GM19467 (cell line): ENCODE measurements around the gene WDR91.

Experiments used
- ATAC-seq: cut with Tn5 transposase; IDR thresholded peaks from one replicate; pipeline ENCODE4 v1.9.1; 2021; ENCODE audit warnings: mild to moderate bottlenecking, moderate library complexity; ENCODE audit not compliant: unreplicated experiment

The WDR91 gene

GRCh38 chr7:135211179-135211945 is at the start of gene WDR91:
WDR91 (minus strand) TSS chr7:135211526; CDS start chr7:135211502, 24 bp downstream.
- ATAC-seq, result peak; percentile 66

GRCh38 chr7:135260470-135260869 is 49.1 kb upstream of the WDR91 start:
- no peak for ATAC-seq

GRCh38 chr7:135259702-135260101 is 48.4 kb upstream of the WDR91 start:
- ATAC-seq, result no peak

GRCh38 chr7:135258585-135258984 is 47.3 kb upstream of the WDR91 start:
- ATAC-seq, result no peak

- ATAC-seq, result no peak
Observed at GRCh38 chr7:135257790-135258189, 46.5 kb upstream of the WDR91 start.

- no peak for ATAC-seq
Observed at GRCh38 chr7:135253851-135254771, 42.8 kb upstream of the WDR91 start.

GRCh38 chr7:135251496-135252391 is 40.4 kb upstream of the WDR91 start:
- no peak for ATAC-seq

GRCh38 chr7:135248546-135248945 is 37.2 kb upstream of the WDR91 start:
- ATAC-seq, result no peak

- no peak for ATAC-seq
Observed at GRCh38 chr7:135247746-135248471, 36.6 kb upstream of the WDR91 start.

- no peak for ATAC-seq
Observed at GRCh38 chr7:135246191-135246825, 35.0 kb upstream of the WDR91 start.

GRCh38 chr7:135245226-135246190 is 34.2 kb upstream of the WDR91 start:
- no peak for ATAC-seq

- ATAC-seq, result no peak
Observed at GRCh38 chr7:135242096-135242684, 30.9 kb upstream of the WDR91 start.

GRCh38 chr7:135240441-135240840 is 29.1 kb upstream of the WDR91 start:
- no peak for ATAC-seq

GRCh38 chr7:135239263-135239662 is 27.9 kb upstream of the WDR91 start:
- no peak for ATAC-seq

GRCh38 chr7:135238112-135238744 is 26.9 kb upstream of the WDR91 start:
- ATAC-seq, result no peak

- peak; percentile 80 for ATAC-seq
Observed at GRCh38 chr7:135236727-135237126, 25.4 kb upstream of the WDR91 start.

GRCh38 chr7:135235841-135236240 is 24.5 kb upstream of the WDR91 start:
- ATAC-seq, result no peak

GRCh38 chr7:135234727-135235126 is 23.4 kb upstream of the WDR91 start:
- no peak for ATAC-seq
